Body of pancreas (tissue), 4 donors: Measurements from ENCODE around the gene ARHGAP26.

ENCODE experiments used
- POLR2A ChIP-seq, 3 donors: fragments of 450-650 bp; IDR thresholded peaks; one replicate each; pipeline ENCODE4 v1.6.1; 2016; ENCODE audit warnings: antibody characterized with exemption in 3 of 3, mild to moderate bottlenecking in 2 of 3
- TF ChIP-seq, protein P1 (sequence below), 7 experiments: fragments of 450-650 bp in 4 of 7; fragments of 200-600 bp in 3 of 7; sonication (generic) in 3 of 7; IDR thresholded peaks; one replicate each; pipeline ENCODE4 v1.5.1; 2016 to 2019; ENCODE audit warnings: antibody characterized with exemption in 7 of 7

DNA sequence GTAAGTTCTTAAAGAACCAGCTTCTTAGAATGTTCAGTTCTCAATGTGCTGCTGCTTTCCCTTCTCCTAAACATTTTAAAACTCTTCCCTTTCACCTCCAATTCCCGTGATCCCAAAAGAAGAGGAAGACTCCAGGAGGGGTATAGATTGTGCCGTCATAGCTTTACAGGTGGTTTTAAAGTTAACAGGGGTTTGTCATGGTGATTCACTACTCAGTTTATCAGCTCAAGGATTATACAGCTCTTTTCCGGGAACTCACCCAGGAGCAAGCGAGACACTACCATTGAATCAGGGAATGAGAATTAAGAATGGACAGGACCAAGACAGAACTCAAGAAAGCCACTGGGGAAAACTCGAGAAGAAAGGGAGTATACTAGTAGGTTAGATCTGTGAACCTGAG is 454.5 kb downstream of the ARHGAP26 start:
- TF ChIP-seq, protein P1, sequence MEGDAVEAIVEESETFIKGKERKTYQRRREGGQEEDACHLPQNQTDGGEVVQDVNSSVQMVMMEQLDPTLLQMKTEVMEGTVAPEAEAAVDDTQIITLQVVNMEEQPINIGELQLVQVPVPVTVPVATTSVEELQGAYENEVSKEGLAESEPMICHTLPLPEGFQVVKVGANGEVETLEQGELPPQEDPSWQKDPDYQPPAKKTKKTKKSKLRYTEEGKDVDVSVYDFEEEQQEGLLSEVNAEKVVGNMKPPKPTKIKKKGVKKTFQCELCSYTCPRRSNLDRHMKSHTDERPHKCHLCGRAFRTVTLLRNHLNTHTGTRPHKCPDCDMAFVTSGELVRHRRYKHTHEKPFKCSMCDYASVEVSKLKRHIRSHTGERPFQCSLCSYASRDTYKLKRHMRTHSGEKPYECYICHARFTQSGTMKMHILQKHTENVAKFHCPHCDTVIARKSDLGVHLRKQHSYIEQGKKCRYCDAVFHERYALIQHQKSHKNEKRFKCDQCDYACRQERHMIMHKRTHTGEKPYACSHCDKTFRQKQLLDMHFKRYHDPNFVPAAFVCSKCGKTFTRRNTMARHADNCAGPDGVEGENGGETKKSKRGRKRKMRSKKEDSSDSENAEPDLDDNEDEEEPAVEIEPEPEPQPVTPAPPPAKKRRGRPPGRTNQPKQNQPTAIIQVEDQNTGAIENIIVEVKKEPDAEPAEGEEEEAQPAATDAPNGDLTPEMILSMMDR (IDR thresholded peaks at IDR 0.05), result no peak
- no peak for TF ChIP-seq POLR2A (IDR thresholded peaks at IDR 0.05)
